Thyroid gland (tissue), 4 donors: ENCODE measurements around the gene MGAT5.

Experiments
- POLR2A ChIP-seq, 2 donors: fragments of 450-650 bp; IDR thresholded peaks; one replicate each; pipeline ENCODE4 v1.6.1; 2017; ENCODE audit warnings: antibody characterized with exemption in 2 of 2, mild to moderate bottlenecking in 2 of 2, moderate library complexity in 1 of 2
- TF ChIP-seq, protein P1 (sequence below), 6 experiments: fragments of 200-600 bp in 3 of 6; fragments of 450-650 bp in 3 of 6; sonication (generic) in 3 of 6; IDR thresholded peaks; one replicate each; pipeline ENCODE4 v1.5.1; 2016 to 2019; ENCODE audit warnings: antibody characterized with exemption in 6 of 6, mild to moderate bottlenecking in 2 of 6, inconsistent platforms in 1 of 6, moderate library complexity in 1 of 6

GRCh38 chr2:134413912-134414311, 160.0 kb downstream of the MGAT5 start:
- TF ChIP-seq, protein P1, sequence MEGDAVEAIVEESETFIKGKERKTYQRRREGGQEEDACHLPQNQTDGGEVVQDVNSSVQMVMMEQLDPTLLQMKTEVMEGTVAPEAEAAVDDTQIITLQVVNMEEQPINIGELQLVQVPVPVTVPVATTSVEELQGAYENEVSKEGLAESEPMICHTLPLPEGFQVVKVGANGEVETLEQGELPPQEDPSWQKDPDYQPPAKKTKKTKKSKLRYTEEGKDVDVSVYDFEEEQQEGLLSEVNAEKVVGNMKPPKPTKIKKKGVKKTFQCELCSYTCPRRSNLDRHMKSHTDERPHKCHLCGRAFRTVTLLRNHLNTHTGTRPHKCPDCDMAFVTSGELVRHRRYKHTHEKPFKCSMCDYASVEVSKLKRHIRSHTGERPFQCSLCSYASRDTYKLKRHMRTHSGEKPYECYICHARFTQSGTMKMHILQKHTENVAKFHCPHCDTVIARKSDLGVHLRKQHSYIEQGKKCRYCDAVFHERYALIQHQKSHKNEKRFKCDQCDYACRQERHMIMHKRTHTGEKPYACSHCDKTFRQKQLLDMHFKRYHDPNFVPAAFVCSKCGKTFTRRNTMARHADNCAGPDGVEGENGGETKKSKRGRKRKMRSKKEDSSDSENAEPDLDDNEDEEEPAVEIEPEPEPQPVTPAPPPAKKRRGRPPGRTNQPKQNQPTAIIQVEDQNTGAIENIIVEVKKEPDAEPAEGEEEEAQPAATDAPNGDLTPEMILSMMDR (IDR thresholded peaks at IDR 0.05): no peak
- TF ChIP-seq POLR2A (IDR thresholded peaks at IDR 0.05): no peak
